LNCaP clone FGC (cell line): ENCODE results near the gene SRMS.
A peak's percentile ranks its signal among the peaks of the same experiment; 100 is the strongest.

Source experiments
- DNase-seq: peaks from one replicate; pipeline ENCODE4 v3.0.0-alpha.2; 2011; ENCODE audit warnings: low read depth
- H3K4me3 ChIP-seq: 2 replicates; pipeline ENCODE4 v1.5.1; 2011; ENCODE audit warnings: mild to moderate bottlenecking, low read depth, low read length, control low read depth
- CTCF ChIP-seq: IDR thresholded peaks from 2 replicates; pipeline ENCODE4 v1.5.1; 2012; ENCODE audit warnings: mild to moderate bottlenecking; ENCODE audit not compliant: control insufficient read depth, insufficient read depth; ENCODE audit errors: extremely low read depth

SRMS gene

GRCh38 chr20:63500902-63501817 is 46.4 kb downstream of the SRMS start:
- DNase-seq: no peak
- TF ChIP-seq CTCF: no peak
- no peak overlapping the region for H3K4me3 ChIP-seq

GRCh38 chr20:63500151-63500901 is 47.2 kb downstream of the SRMS start:
- no peak for TF ChIP-seq CTCF
- DNase-seq: no peak
- H3K4me3 ChIP-seq: no peak overlapping the region

- H3K4me3 ChIP-seq: peak overlapping the region; percentile 53
- no peak for DNase-seq
- no peak for TF ChIP-seq CTCF
Observed at GRCh38 chr20:63499338-63499969, 48.1 kb downstream of the SRMS start.

GRCh38 chr20:63498960-63499337 is 48.6 kb downstream of the SRMS start, which contains the start of gene EEF1A2:
Gene EEF1A2 (minus strand): TSS chr20:63499083. CDS start chr20:63497763, 1,320 bp downstream.
- H3K4me3 ChIP-seq: peak within 1 kb of the TSS; percentile 91
- TF ChIP-seq CTCF: peak; percentile 64
- no peak for DNase-seq

GRCh38 chr20:63497946-63498935 is 49.3 kb downstream of the SRMS start:
- H3K4me3 ChIP-seq: peak overlapping the region; percentile 91
- no peak for TF ChIP-seq CTCF

GRCh38 chr20:63497138-63497945 is 50.2 kb downstream of the SRMS start:
- no peak for DNase-seq
- peak overlapping the region; percentile 91 for H3K4me3 ChIP-seq
- no peak for TF ChIP-seq CTCF

More at GRCh38 chr20:63497946-63498935, 49.3 kb downstream of the SRMS start:
- DNase-seq: no peak
